Activated CD8-positive, alpha-beta T cell treated with anti-CD3 and anti-CD28 coated beads for 36 hours (primary cell): ENCODE data around the gene HOXA10. TPM values are rescaled to one million over a fixed set of nuclear protein-coding genes. Genes with fewer than 3 reads are reported as not detected.

Source experiments
- ATAC-seq: fragments of 200-7000 bp; cut with Tn5 transposase; one replicate; pipeline ENCODE4 v1.10.0; 2021; ENCODE audit warnings: mild to moderate bottlenecking, moderate library complexity
- CTCF ChIA-PET: fragments of 350-600 bp; sonication (Branson Sonifier 250); formaldehyde crosslinking; loops from one replicate; lab custom pipeline; 2021; ENCODE audit warnings: antibody characterized with exemption; lab: Charles Lee
- POLR2A ChIA-PET: fragments of 350-600 bp; sonication (Branson Sonifier 250); formaldehyde crosslinking; loops from one replicate; lab custom pipeline; 2021; ENCODE audit warnings: antibody characterized with exemption; lab: Charles Lee
- DNase-seq: peaks from one replicate; pipeline ENCODE4 v3.0.0-alpha.2; 2020
- H3K27ac Mint-ChIP-seq: one replicate; pipeline ENCODE4 v1.8.0; 2021; ENCODE audit warnings: mild to moderate bottlenecking, mixed read lengths
- H3K27me3 Mint-ChIP-seq: one replicate; pipeline ENCODE4 v1.8.0; 2021; ENCODE audit warnings: mixed read lengths
- H3K36me3 Mint-ChIP-seq: one replicate; pipeline ENCODE4 v1.8.0; 2021; ENCODE audit warnings: low read depth, mixed read lengths
- H3K4me1 Mint-ChIP-seq: one replicate; pipeline ENCODE4 v1.8.0; 2021; ENCODE audit warnings: low read depth, mixed read lengths
- H3K4me3 Mint-ChIP-seq: one replicate; pipeline ENCODE4 v1.8.0; 2021; ENCODE audit warnings: mild to moderate bottlenecking, moderate library complexity, mixed read lengths
- H3K9me3 Mint-ChIP-seq: one replicate; pipeline ENCODE4 v1.8.0; 2021; ENCODE audit warnings: mixed read lengths
- CTCF ChIP-seq: fragments of 200-600 bp; IDR thresholded peaks from one replicate; pipeline ENCODE4 v1.8.0; 2022; ENCODE audit warnings: antibody characterized with exemption, mild to moderate bottlenecking
- intact Hi-C: fragments of 100-400 bp; cut with micrococcal nuclease; formaldehyde crosslinking; loops from one replicate; pipeline ENCODE4 v1.10.0; 2022
- total RNA-seq, 2 experiments: library from RNA; stranded (reverse); gene quantifications; one replicate each; pipeline ENCODE4 v1.2.3, GENCODE V29; 2021

The HOXA10 gene
- total RNA-seq, 2 experiments from 2014 or later = not detected

- ChIA-PET POLR2A (interaction anchor here (0.9 kb wide), 1 partner anchor 14 kb away, joined by 3 read pairs; no protein-coding TSS in a partner anchor), CTCF (interaction anchor here (0.6 to 10.4 kb wide), 7 partner anchors 11 to 24 kb away, joined by 3 to 61 read pairs (median 7); partner anchors contain the start of gene HOXA11)
- Mint-ChIP-seq H3K4me3 (peak overlapping the region; percentile 7), H3K27ac (no peak overlapping the region), H3K4me1 (peaks cover 20% of the 10 kb centered on the region), H3K27me3 (peaks cover 72% of the 10 kb centered on the region), H3K36me3 (no peaks in the 10 kb centered on the region), H3K9me3 (no peaks in the 10 kb centered on the region)
- ATAC-seq = peak; percentile 32
- DNase-seq = no peak
- TF ChIP-seq CTCF = no peak
- intact Hi-C loops = loop anchor here (5.0 kb wide), 1 partner anchor 69 kb away; the partner anchor contains the start of gene EVX1
Measured at GRCh38 chr7:27172823-27173510, 1.2 kb downstream of the HOXA10 start.

- ATAC-seq (no peak), DNase-seq (no peak)
- CTCF ChIA-PET = interaction anchor here (1.0 to 10.4 kb wide), 7 partner anchors 10 to 24 kb away, joined by 3 to 61 read pairs (median 7); partner anchors contain the start of gene HOXA11
- Mint-ChIP-seq H3K27me3 (peaks cover 72% of the 10 kb centered on the region), H3K4me1 (peaks cover 24% of the 10 kb centered on the region), H3K27ac (no peak overlapping the region), H3K4me3 (no peak overlapping the region), H3K36me3 (no peaks in the 10 kb centered on the region), H3K9me3 (no peaks in the 10 kb centered on the region)
- POLR2A ChIA-PET = interaction anchor here (0.9 kb wide), 1 partner anchor 15 kb away, joined by 3 read pairs; no protein-coding TSS in a partner anchor
- no peak for TF ChIP-seq CTCF
- intact Hi-C loops = loop anchor here (5.0 kb wide), 1 partner anchor 70 kb away; the partner anchor contains the start of gene EVX1
Measured at GRCh38 chr7:27172315-27172774, 1.8 kb downstream of the HOXA10 start.

GRCh38 chr7:27171637-27172314 lies 2.3 kb downstream of the HOXA10 start:
- Mint-ChIP-seq H3K4me3 (no peak overlapping the region), H3K4me1 (peaks cover 30% of the 10 kb centered on the region), H3K9me3 (no peaks in the 10 kb centered on the region), H3K27ac (no peak overlapping the region), H3K27me3 (peaks cover 73% of the 10 kb centered on the region), H3K36me3 (no peaks in the 10 kb centered on the region)
- ATAC-seq (no peak), DNase-seq (no peak)
- no peak for TF ChIP-seq CTCF
- ChIA-PET CTCF (interaction anchor here (1.0 to 10.4 kb wide), 9 partner anchors 9 to 24 kb away, joined by 3 to 61 read pairs (median 5); partner anchors contain the start of gene HOXA11), POLR2A (no interaction called here)
- intact Hi-C loops = loop anchor here (5.0 kb wide), 1 partner anchor 71 kb away; the partner anchor contains the start of gene EVX1

GRCh38 chr7:27171325-27171636 lies 2.8 kb downstream of the HOXA10 start:
- Mint-ChIP-seq H3K4me3 (no peak overlapping the region), H3K27ac (no peak overlapping the region), H3K9me3 (no peaks in the 10 kb centered on the region), H3K27me3 (peaks cover 74% of the 10 kb centered on the region), H3K4me1 (peaks cover 30% of the 10 kb centered on the region), H3K36me3 (no peaks in the 10 kb centered on the region)
- ChIA-PET POLR2A (no interaction called here), CTCF (interaction anchor here (0.9 to 10.4 kb wide), 7 partner anchors 9 to 490 kb away, joined by 3 to 61 read pairs (median 5); no protein-coding TSS in a partner anchor)
- ATAC-seq (no peak), DNase-seq (no peak)
- intact Hi-C loops = loop anchor here (5.0 kb wide), 1 partner anchor 71 kb away; the partner anchor contains the start of gene EVX1
- TF ChIP-seq CTCF = no peak
